Type B pancreatic cell (in vitro differentiated cells): ENCODE data around the gene RIMBP2. TPM values are rescaled to one million over a fixed set of nuclear protein-coding genes. Genes with fewer than 3 reads are reported as not detected.

Source experiments
- DNase-seq: peaks from one replicate; pipeline ENCODE4 v3.0.0; 2021; ENCODE audit warnings: mixed read lengths; ENCODE audit not compliant: unreplicated experiment; ENCODE audit errors: extremely low spot score
- H3K27ac Mint-ChIP-seq: 2 replicates; pipeline ENCODE4 v1.8.0; 2021; ENCODE audit warnings: mild to moderate bottlenecking, mixed read lengths
- H3K27me3 Mint-ChIP-seq: 2 replicates; pipeline ENCODE4 v1.8.0; 2021; ENCODE audit warnings: mixed read lengths
- H3K36me3 Mint-ChIP-seq: 2 replicates; pipeline ENCODE4 v1.8.0; 2021; ENCODE audit warnings: mixed read lengths
- H3K4me1 Mint-ChIP-seq: one replicate; pipeline ENCODE4 v1.8.0; 2021; ENCODE audit warnings: mixed read lengths; ENCODE audit not compliant: unreplicated experiment
- H3K4me3 Mint-ChIP-seq: 2 replicates; pipeline ENCODE4 v1.8.0; 2021; ENCODE audit warnings: mild to moderate bottlenecking, mixed read lengths
- H3K9me3 Mint-ChIP-seq: 2 replicates; pipeline ENCODE4 v1.8.0; 2021; ENCODE audit warnings: mixed read lengths
- CTCF ChIP-seq: fragments of 200-600 bp; sonication (generic); conservative IDR thresholded peaks from 2 replicates; pipeline ENCODE4 v1.5.0; 2021; ENCODE audit warnings: antibody characterized with exemption, mild to moderate bottlenecking
- total RNA-seq: library from RNA; stranded (reverse); gene quantifications from 2 replicates; pipeline ENCODE4 v1.2.1, GENCODE V29; 2021; ENCODE audit warnings: low replicate concordance

Gene RIMBP2
- total RNA-seq, 1 donor from 2014 or later, result 23.7 TPM

- Mint-ChIP-seq H3K4me3 (no peak overlapping the region), H3K9me3 (no peaks in the 10 kb centered on the region), H3K27ac (no peak overlapping the region), H3K36me3 (no peaks in the 10 kb centered on the region), H3K27me3 (no peaks in the 10 kb centered on the region), H3K4me1 (no peaks in the 10 kb centered on the region)
- TF ChIP-seq CTCF, result no peak
- no peak for DNase-seq
These were observed 95.3 kb downstream of the RIMBP2 start for GRCh38 chr12:130620756-130621155.

GRCh38 chr12:130620281-130620680 lies 95.8 kb downstream of the RIMBP2 start:
- H3K36me3 Mint-ChIP-seq, result no peaks in the 10 kb centered on the region
- no peaks in the 10 kb centered on the region for H3K4me1 Mint-ChIP-seq
- no peaks in the 10 kb centered on the region for H3K9me3 Mint-ChIP-seq
- no peak overlapping the region for H3K4me3 Mint-ChIP-seq
- H3K27ac Mint-ChIP-seq, result peak overlapping the region; percentile 65
- H3K27me3 Mint-ChIP-seq, result no peaks in the 10 kb centered on the region
- no peak for TF ChIP-seq CTCF
- DNase-seq, result no peak

GRCh38 chr12:130619385-130620001 lies 96.6 kb downstream of the RIMBP2 start:
- TF ChIP-seq CTCF, result no peak
- Mint-ChIP-seq H3K4me1 (no peaks in the 10 kb centered on the region), H3K27me3 (no peaks in the 10 kb centered on the region), H3K27ac (peak overlapping the region; percentile 65), H3K36me3 (no peaks in the 10 kb centered on the region), H3K9me3 (no peaks in the 10 kb centered on the region), H3K4me3 (no peak overlapping the region)
- no peak for DNase-seq

GRCh38 chr12:130617219-130617618 lies 98.9 kb downstream of the RIMBP2 start:
- Mint-ChIP-seq H3K27me3 (no peaks in the 10 kb centered on the region), H3K9me3 (no peaks in the 10 kb centered on the region), H3K27ac (no peak overlapping the region), H3K36me3 (no peaks in the 10 kb centered on the region), H3K4me1 (no peaks in the 10 kb centered on the region), H3K4me3 (no peak overlapping the region)
- no peak for TF ChIP-seq CTCF
- DNase-seq, result peak; percentile 69

GRCh38 chr12:130615861-130616345 lies 100.2 kb downstream of the RIMBP2 start:
- DNase-seq, result no peak
- peak overlapping the region; percentile 10 for H3K27ac Mint-ChIP-seq
- no peak for TF ChIP-seq CTCF
- no peaks in the 10 kb centered on the region for H3K27me3 Mint-ChIP-seq
- H3K4me3 Mint-ChIP-seq, result no peak overlapping the region
- no peaks in the 10 kb centered on the region for H3K36me3 Mint-ChIP-seq
- H3K9me3 Mint-ChIP-seq, result no peaks in the 10 kb centered on the region
- H3K4me1 Mint-ChIP-seq, result no peaks in the 10 kb centered on the region
